ENCODE data around the gene SCTR. TPM values are rescaled to one million over a fixed set of nuclear protein-coding genes. Genes with fewer than 3 reads are reported as not detected.

Gene SCTR
- polyA plus RNA-seq, 10 donors, result 0.37 to 3.0 (median 1.1) TPM

- DNase-seq, result no peak
These were observed 48.9 kb downstream of the SCTR start for GRCh38 chr2:119475225-119475856.

DNA sequence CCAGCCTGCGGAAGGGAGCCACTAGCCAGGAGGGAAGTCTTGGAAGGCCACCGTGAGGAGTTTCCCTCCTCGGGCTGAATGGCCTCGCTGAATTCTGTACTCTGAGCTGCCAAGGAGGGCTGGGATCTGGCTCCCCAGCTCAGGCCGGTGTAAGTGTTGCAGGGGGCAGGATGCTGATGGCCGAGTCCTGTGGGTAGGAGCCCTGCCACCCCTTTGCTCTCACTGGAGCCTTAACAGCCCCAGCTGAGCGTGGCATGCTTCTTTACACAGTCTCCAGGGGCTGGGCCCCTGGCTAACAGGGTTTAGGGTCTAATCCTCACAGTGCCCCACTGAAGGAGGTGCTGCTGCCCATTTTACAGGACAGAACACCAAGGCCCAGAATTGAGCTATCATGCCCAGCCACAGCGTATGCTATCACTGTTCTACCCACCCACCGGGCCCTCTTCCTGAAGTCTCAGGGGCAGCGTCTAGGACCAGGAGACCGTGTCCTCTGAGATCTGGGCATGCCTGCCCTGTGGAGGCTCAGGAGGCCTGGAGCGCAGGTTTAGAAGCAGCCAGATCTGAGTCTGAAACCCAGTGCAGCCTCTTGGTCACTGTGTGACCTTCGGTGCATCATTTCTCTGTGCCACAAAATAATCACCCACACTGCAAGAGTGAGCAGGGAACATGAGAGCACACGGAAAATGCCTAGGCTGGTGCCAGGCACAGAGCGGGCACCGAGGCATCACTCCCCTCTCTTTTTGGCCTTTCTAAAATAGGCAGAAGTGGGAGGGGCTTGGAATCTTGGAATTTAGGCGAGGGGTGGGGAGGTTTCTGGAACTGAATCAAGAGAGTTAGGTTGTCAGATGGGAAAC is 49.7 kb downstream of the SCTR start:
- no peak for DNase-seq

DNA sequence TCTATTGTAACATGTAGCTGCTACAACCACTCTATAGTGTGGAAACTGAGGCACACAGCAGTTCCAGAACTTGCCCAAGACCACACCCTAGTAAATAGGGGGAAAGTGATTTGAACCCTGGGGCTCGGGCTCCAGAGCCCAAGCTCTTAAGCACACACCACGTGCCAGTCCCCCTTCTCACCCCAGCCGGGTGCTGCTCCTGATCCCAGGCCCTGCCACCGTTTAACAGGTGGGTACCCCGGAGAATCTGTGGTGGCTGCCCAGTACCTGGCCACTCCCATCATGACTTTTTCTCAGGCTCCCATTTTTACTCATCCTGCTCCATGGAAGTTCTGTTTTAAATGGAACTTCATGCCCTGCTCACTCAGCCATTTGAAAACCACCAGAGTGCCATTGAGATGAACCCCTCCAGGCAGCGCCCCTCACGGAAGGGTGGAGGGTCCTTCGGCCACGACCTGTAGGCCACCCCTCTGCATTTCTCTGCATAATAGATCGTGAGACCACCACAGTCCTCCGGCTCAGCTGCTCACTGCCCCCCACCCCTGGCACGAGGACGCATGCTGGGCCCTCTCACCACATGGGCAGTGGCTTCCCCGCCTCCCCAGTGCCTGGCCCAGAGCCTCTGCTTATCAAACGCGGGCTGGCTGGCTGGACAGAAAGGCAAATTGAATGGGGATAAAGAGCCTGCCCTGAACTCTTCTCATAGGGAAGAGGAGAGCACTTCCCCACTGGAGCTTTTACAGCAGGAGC is 50.5 kb downstream of the SCTR start:
- no peak for DNase-seq

DNA sequence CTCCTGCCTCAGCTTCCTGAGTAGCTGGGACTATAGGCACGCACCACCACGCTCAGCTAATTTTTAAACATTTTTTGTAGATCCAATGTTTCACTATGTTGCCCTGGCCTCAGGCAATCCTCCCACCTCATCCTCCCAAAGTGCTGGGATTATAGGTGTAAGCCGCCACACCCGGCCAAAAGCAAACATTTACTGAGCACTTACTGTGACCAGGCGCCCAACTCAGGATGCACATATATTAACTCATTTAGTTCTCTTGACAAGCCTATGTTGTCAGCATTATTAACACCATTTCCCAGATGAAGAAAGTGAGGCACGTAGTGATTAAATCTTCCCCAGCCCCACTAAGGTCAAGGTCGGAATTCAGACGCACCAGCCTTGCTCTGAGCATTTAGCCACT is 51.5 kb downstream of the SCTR start:
- DNase-seq, result no peak

DNA sequence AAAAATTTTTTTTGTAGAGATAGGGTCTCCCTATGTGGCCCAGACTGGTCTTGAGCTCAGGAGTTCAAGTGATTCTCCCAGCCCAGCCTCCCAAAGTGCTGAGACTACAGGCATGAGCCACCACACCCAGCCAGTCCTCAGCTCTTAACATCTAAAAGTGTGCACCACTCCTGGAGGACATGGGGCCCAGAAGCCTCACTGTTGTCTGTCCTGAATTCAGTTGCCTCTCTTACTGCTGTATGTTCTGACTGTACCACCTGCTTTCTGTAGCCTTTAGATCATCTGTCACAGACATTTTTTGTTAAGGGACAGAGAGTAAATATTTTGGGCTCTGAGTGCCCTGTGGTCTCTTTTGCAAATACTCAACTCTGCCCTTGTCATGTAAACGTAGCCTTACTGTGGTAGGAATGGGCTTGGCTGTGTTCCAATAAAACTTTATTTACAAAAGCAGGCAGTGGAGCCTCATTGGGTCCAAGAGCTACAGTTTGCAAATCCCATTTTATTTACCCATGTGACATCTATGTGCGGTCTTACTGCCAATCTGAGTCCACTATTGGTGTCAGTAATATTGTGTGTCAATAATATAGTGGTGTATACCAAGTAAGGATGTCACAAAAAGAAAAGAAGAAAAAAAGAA is 54.5 kb downstream of the SCTR start:
- no peak for DNase-seq

DNA sequence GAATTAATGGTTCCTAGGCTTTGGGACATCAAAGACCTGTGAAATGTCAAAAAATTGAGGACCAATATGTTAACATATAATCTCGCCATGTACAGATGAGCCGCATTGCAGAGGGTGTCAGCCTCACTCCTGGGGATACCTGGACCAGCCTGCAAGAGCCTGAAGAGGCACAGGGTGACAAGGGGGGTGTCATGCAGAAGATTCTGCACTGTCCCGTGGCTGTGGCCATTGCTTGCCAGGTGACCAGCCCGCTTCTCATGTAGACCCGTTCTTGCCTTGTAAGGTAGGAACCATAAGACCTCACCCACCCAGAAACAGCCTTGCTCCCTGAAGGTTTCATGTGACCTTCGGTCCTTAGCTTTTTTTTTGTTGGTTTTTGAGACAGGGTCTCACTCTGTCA is 55.2 kb downstream of the SCTR start:
- DNase-seq, result no peak

DNA sequence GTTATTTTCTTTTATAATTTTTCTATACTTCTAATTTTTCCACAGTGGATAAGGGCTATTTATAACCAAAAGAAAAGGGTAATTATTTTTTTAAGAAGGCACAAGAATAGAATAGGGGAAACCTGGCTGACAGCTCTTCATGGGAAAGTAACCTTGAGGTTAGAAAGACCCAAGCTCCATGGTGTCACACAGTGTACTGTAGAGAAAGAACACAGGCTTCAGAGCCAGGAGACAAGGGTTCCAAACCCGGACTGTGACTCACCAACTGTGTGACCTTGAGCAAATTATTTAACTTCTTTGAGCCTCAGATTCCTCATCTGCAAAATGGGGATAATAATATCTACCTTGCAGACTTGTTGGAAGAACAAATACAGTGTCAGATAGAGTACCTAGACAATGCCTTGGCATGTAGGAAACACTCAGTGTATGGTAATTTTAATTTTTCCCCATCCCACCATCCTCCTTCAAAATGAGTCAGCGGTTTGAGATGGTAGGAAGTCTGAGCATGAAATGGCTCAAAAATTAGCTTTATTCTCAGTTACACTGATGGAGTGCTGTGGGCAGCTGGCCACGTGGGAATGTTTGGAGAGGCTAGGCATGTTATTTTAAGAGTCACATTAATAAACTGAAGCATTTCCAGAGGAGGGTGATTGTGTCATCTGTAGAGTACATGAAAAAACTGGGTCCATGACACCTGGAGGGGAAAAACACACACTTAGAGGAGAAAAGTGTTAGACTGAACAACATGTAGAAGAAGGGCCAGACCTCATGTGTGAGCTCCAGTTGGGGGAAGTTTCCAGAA is 55.9 kb downstream of the SCTR start:
- DNase-seq, result no peak

DNA sequence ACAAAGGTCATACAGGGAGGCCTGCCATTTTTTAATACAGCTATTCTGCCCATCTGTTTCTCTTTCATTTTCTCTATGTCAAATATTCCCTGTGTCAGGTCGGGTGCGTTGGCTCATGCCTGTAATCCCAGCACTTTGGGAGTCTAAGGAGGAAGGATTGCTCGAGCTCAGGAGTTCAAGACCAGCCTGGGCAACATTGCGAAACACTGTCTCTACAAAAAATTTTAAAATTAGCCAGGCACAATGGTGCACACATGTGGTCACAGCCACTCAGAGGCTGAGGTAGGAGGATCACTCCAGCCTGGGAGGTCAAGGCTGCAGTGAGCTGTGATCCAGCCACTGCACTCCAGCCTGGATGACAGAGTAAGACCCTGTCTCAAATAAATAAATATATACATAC is 57.9 kb downstream of the SCTR start:
- no peak for DNase-seq

GRCh38 chr2:119465687-119466086 is 58.6 kb downstream of the SCTR start:
- DNase-seq, result no peak

DNA sequence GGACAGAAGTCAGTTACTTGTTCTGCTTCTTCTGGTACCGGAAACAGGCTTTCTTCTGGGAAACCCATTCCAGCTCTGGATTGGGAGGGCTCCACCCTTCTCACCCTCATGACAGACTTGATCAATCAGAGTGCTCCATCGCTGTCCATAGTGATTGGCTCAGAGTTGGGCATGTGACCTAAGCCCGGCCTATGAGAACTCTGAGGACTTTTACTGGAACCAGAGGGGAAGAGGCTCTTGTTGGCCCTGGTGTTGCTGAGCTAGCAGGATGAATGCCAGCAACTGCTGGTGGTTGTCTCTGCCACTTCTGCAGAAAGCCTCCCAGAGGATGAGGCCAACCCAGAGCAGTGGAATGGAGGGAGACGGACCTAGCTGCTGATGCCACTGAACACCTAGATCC is 59.3 kb downstream of the SCTR start:
- DNase-seq, result no peak

DNA sequence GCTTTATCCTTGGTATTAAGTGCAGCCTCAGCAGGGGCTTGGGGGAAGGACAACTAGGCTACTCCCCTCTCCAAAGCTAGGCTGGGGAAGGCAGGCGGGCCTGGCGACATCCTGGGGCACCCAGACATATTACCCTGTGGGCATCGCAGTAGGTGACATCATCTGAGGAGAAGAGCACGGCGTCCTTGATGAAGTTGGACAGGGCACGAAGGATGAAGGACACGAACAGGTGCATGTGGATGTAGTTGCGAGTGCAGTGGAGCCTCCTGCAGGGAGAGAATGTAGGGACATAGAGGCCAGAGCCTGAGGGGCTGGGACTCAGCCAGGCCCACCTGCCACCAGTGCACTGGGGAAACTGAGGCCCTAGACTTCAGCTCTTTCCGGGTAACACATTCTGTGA is 60.3 kb downstream of the SCTR start:
- DNase-seq, result peak in 1 of 3 donors; percentile 25

DNA sequence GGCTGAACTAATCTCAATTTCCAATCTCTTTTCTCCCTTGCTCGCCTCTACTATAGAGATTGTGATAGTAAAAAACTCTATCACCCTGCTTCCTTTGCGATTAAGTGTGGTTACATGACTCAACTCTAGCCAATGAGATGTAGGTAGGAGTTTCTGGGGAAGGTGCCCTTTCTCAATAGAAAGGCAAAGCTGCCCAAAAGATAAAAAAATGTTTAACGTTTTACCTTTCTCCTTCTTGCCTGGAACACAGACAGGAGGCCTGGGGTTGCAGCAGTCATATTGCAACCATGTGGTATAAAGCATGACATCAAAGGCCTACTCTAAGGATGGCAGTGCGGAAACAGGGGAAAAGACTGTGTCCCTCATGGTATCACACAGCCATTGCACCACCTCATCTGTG is 61.1 kb downstream of the SCTR start:
- DNase-seq, result no peak

DNA sequence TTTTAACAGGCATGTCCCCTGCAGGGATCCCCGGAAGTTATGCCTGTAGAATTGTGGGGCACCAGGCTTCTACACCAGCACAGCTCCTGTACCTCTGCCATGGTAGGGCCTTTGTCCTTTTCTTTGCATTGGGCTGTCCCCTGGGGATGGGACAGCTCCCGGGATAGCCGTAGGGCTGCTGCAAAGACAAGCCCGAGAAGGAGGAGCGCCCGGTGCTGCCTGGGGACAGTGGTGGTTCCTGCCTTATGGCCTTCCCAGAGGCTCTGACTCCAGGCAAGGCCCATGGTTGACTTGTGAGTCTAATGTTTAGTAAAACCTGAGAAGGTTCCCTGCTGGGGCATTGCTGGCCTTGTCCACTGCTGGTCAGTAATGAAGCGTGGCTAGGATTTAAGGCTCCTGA is 61.7 kb downstream of the SCTR start:
- DNase-seq, result no peak

GRCh38 chr2:119461811-119462210 is 62.5 kb downstream of the SCTR start:
- no peak for DNase-seq

GRCh38 chr2:119460076-119460475 is 64.2 kb downstream of the SCTR start:
- no peak for DNase-seq

DNA sequence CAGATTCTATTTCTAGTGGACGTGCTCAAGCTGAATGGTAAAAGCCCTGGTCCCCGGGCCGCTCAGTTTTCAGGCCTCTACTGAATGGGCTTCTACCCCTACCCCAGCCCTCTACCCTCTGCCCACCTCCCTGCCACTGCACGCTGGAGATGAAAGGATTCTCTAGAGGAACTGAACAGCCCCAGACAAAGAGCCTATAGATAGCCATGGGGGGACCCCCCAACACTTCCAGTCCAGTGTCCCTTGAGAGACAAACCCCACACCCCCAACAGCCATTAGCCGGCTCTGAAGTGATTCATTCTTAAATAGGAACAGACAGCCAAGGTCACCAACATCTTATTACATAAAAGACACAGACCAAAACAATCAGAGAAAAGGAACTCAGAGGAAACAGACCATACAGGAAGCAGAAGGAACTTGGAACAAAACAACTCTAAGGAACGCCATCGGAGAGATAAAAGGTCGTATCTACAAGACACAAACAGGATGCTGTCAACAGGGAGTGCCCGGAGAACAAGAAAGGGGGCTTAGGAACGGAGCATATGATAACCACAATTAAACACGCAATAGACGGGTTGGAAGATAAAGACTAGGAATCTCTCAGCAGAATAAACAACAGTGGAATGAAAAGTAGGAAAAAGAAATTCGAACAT is 69.1 kb downstream of the SCTR start:
- no peak for DNase-seq

DNA sequence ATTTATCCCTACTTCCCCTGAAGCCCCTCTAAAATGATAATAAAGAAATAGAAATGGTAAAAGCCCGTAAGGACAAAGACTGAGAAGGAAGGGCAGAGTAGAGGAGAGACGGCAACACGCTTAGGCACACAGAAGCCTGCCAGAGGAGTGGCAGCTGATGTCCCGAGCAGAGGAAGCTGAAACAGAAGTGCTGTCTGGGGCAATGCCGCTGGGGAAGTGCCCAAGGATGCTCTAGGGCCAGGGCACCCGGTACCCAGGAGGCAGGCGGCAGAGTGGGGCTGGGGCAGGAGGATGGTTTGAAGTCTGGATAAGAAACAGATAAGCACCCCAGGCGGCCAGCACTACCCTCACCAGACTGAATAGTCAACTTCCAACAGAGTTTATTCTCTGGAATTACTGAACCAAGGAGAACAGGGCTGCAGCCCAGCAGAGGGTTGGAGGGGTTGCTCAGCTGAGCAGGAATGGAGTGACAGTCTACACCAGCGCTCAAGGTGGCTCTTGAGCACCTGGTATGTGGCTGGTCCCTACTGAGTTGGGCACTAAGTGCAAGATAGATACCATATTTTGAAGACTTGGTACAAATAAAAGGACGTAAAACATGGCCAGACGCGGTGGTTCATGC is 70.2 kb downstream of the SCTR start:
- no peak for DNase-seq

GRCh38 chr2:119451336-119452050 is 72.8 kb downstream of the SCTR start:
- no peak for DNase-seq

DNA sequence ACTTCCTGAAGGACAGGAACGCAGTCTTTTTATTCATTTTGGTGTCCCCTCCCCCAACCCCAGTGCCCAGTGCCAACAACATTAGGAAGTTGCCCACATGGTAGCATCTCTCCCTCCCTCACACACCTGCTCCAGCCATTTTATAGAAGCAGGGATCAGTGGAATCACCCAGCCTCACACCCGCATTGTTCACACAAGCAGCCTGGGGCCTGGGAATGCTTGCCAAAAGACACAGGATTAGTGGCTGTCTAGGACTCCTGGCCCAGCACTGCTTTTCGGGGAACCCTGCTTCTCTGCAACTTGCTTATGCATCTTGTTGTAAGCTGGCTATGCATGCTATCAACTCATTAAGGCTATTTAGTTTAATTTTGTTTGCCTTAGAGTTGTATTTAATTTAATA is 74.8 kb downstream of the SCTR start:
- no peak for DNase-seq

Data from muscle of back (tissue), 11 donors.